ENCODE results near the gene BIRC6. TPM values are rescaled to one million over a fixed set of nuclear protein-coding genes. Genes with fewer than 3 reads are reported as not detected.

BIRC6 gene
- total RNA-seq, 1 donor from 2014 or later, result 98.0 TPM

- Mint-ChIP-seq H3K4me3 (ENCODE audit: low read depth) (no peak overlapping the region), H3K9me3 (ENCODE audit: low read depth) (peaks cover 3% of the 10 kb centered on the region), H3K4me1 (ENCODE audit: low read depth) (peaks cover 6% of the 10 kb centered on the region), H3K27me3 (no peaks in the 10 kb centered on the region), H3K27ac (peak overlapping the region; percentile 43), H3K36me3 (ENCODE audit: insufficient read depth) (peaks cover 17% of the 10 kb centered on the region)
- TF ChIP-seq CTCF (IDR thresholded peaks at IDR 0.05; ENCODE audit: unreplicated experiment), result no peak
- DNase-seq (ENCODE audit: low spot score, unreplicated experiment), result no peak
Observed at GRCh38 chr2:32656069-32656468, 299.2 kb downstream of the BIRC6 start.

GRCh38 chr2:32663864-32664263 lies 307.0 kb downstream of the BIRC6 start:
- no peak for DNase-seq (ENCODE audit: low spot score, unreplicated experiment)
- no peaks in the 10 kb centered on the region for H3K27me3 Mint-ChIP-seq
- H3K4me3 Mint-ChIP-seq (ENCODE audit: low read depth), result no peak overlapping the region
- no peak overlapping the region for H3K27ac Mint-ChIP-seq
- no peaks in the 10 kb centered on the region for H3K4me1 Mint-ChIP-seq (ENCODE audit: low read depth)
- H3K36me3 Mint-ChIP-seq (ENCODE audit: insufficient read depth), result peaks cover 25% of the 10 kb centered on the region
- no peak for TF ChIP-seq CTCF (IDR thresholded peaks at IDR 0.05; ENCODE audit: unreplicated experiment)
- H3K9me3 Mint-ChIP-seq (ENCODE audit: low read depth), result peaks cover 8% of the 10 kb centered on the region

GRCh38 chr2:32666704-32667103 lies 309.9 kb downstream of the BIRC6 start:
- TF ChIP-seq CTCF (IDR thresholded peaks at IDR 0.05; ENCODE audit: unreplicated experiment), result no peak
- H3K4me1 Mint-ChIP-seq (ENCODE audit: low read depth), result no peaks in the 10 kb centered on the region
- H3K27me3 Mint-ChIP-seq, result no peaks in the 10 kb centered on the region
- H3K9me3 Mint-ChIP-seq (ENCODE audit: low read depth), result peaks cover under 1% of the 10 kb centered on the region
- no peak for DNase-seq (ENCODE audit: low spot score, unreplicated experiment)
- H3K27ac Mint-ChIP-seq, result no peak overlapping the region
- no peak overlapping the region for H3K4me3 Mint-ChIP-seq (ENCODE audit: low read depth)
- peaks cover 13% of the 10 kb centered on the region for H3K36me3 Mint-ChIP-seq (ENCODE audit: insufficient read depth)

GRCh38 chr2:32668254-32668653 lies 311.4 kb downstream of the BIRC6 start:
- DNase-seq (ENCODE audit: low spot score, unreplicated experiment), result no peak
- no peaks in the 10 kb centered on the region for H3K27me3 Mint-ChIP-seq
- H3K27ac Mint-ChIP-seq, result no peak overlapping the region
- TF ChIP-seq CTCF (IDR thresholded peaks at IDR 0.05; ENCODE audit: unreplicated experiment), result no peak
- peaks cover 3% of the 10 kb centered on the region for H3K4me1 Mint-ChIP-seq (ENCODE audit: low read depth)
- H3K36me3 Mint-ChIP-seq (ENCODE audit: insufficient read depth), result peaks cover 18% of the 10 kb centered on the region
- H3K4me3 Mint-ChIP-seq (ENCODE audit: low read depth), result no peak overlapping the region
- H3K9me3 Mint-ChIP-seq (ENCODE audit: low read depth), result no peaks in the 10 kb centered on the region

Small RNAs within 50 kb of the gene (microRNA-seq; reads per million reads assigned to microRNA genes)
- gene MIR4765 (ENCODE audit: borderline number of aligned reads, unreplicated experiment), result not detected
- not detected for gene MIR558 (ENCODE audit: borderline number of aligned reads, unreplicated experiment)

Other genes with a start within 250 kb of the BIRC6 start
- gene SLC30A6, start 191.2 kb upstream of the BIRC6 start, total RNA-seq, result 31.1 and 33.1 TPM in 2 replicates
- not detected in 2 replicates for gene NLRC4, start 92.1 kb upstream of the BIRC6 start, total RNA-seq
- 36.1 and 39.9 TPM in 2 replicates for gene YIPF4, start 79.1 kb upstream of the BIRC6 start, total RNA-seq